Peyer's patch (tissue), 4 donors: Measurements from ENCODE around the gene TACO1. TPM values are rescaled to one million over a fixed set of nuclear protein-coding genes. Genes with fewer than 3 reads are reported as not detected.

Experiments
- DNase-seq, 3 donors: peaks; one replicate each; pipeline ENCODE4 v3.0.0-alpha.2; 2017 to 2019
- H3K27ac ChIP-seq, 4 donors: fragments of 200-600 bp; sonication (generic); one replicate each; pipeline ENCODE4 v1.5.1; 2016 to 2019
- H3K27me3 ChIP-seq, 2 donors: fragments of 200-600 bp; sonication (generic); one replicate each; pipeline ENCODE4 v1.5.1; 2019
- H3K36me3 ChIP-seq, 3 donors: fragments of 200-600 bp; sonication (generic); one replicate each; pipeline ENCODE4 v1.5.1; 2016 to 2019
- H3K4me1 ChIP-seq, 4 donors: fragments of 200-600 bp; sonication (generic); one replicate each; pipeline ENCODE4 v1.5.1; 2016 to 2019
- H3K4me3 ChIP-seq, 4 donors: fragments of 200-600 bp; sonication (generic); 1 replicate in 3 of 4; 2 replicates in 1 of 4; pipeline ENCODE4 v1.5.1; 2016 to 2019; ENCODE audit warnings: mild to moderate bottlenecking in 1 of 4
- H3K9me3 ChIP-seq, 4 donors: fragments of 200-600 bp; sonication (generic); one replicate each; pipeline ENCODE4 v1.5.1; 2016 to 2019; ENCODE audit warnings: mild to moderate bottlenecking in 1 of 4
- POLR2A ChIP-seq, 2 donors: fragments of 450-650 bp; IDR thresholded peaks; one replicate each; pipeline ENCODE4 v1.5.1; 2017; ENCODE audit warnings: antibody characterized with exemption in 2 of 2, mild to moderate bottlenecking in 2 of 2, moderate library complexity in 2 of 2
- total RNA-seq, 4 donors: library from RNA; depleted of rRNA; stranded (reverse); fragments of >200 nt; gene quantifications; one replicate each; pipeline ENCODE4 v1.1.0, GENCODE V29; 2016
- TF ChIP-seq, protein P1 (sequence below), 6 experiments: fragments of 450-650 bp in 4 of 6; fragments of 200-600 bp in 2 of 6; sonication (generic) in 1 of 6; IDR thresholded peaks; one replicate each; pipeline ENCODE4 v1.5.1; 2017 to 2019; ENCODE audit warnings: antibody characterized with exemption in 6 of 6, mild to moderate bottlenecking in 3 of 6, moderate library complexity in 1 of 6

The TACO1 gene
- total RNA-seq, 4 donors from 2014 or later = 12.4 to 38.7 (median 36.0) TPM

DNA sequence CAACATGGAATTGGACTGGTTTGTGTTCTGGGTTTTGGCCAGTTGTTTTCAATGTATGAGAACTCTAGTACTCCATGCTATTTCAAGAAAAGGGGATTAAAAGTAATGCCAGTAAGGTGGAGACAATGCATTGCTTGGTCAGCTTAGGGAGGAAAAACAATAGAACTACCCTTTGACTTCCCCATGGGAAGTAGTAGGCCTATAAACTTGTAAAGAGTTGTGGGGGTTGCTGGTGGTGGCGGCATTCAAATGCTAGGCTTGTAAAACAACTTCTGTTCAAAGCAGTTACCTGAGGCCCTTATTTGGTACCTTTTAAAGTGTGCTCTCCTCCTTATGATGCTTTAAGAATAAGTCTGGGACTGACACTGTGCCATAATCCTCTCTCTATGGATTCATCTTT is 30.9 kb downstream of the TACO1 start:
- Histone ChIP-seq H3K27me3 (no peaks in the 10 kb centered on the region), H3K36me3 (peaks cover 0 to 18% (median 0%) of the 10 kb centered on the region in 3 donors), H3K27ac (no peak overlapping the region), H3K4me3 (no peak overlapping the region), H3K4me1 (peaks cover 0 to 9% (median 2%) of the 10 kb centered on the region in 4 donors), H3K9me3 (no peaks in the 10 kb centered on the region)
- TF ChIP-seq, protein P1, sequence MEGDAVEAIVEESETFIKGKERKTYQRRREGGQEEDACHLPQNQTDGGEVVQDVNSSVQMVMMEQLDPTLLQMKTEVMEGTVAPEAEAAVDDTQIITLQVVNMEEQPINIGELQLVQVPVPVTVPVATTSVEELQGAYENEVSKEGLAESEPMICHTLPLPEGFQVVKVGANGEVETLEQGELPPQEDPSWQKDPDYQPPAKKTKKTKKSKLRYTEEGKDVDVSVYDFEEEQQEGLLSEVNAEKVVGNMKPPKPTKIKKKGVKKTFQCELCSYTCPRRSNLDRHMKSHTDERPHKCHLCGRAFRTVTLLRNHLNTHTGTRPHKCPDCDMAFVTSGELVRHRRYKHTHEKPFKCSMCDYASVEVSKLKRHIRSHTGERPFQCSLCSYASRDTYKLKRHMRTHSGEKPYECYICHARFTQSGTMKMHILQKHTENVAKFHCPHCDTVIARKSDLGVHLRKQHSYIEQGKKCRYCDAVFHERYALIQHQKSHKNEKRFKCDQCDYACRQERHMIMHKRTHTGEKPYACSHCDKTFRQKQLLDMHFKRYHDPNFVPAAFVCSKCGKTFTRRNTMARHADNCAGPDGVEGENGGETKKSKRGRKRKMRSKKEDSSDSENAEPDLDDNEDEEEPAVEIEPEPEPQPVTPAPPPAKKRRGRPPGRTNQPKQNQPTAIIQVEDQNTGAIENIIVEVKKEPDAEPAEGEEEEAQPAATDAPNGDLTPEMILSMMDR (IDR thresholded peaks at IDR 0.05) = no peak
- TF ChIP-seq POLR2A (IDR thresholded peaks at IDR 0.05) = no peak
- no peak for DNase-seq

DNA sequence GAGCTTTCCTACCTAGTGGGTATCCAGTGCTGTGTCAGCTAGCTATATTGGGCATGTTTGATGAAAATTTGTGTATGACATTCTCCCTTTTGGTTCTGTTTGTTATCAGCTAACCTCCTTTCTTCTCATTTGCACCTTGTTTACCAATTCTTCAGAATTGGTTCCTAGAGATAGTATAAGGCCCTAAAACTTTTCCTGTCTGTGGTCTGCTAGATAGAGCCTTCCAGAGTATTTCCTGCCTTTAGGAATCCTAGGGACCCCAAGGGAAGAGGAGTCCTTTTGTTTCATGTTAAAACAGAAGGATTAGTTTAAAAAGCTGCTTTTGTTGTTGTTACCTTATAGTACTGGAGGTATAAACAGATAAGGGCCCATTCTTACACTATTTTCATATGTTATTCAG is 33.0 kb downstream of the TACO1 start:
- Histone ChIP-seq H3K27me3 (no peaks in the 10 kb centered on the region), H3K36me3 (peaks cover 0 to 26% (median 0%) of the 10 kb centered on the region in 3 donors), H3K27ac (no peak overlapping the region), H3K4me1 (no peaks in the 10 kb centered on the region), H3K4me3 (no peak overlapping the region), H3K9me3 (no peaks in the 10 kb centered on the region)
- TF ChIP-seq, protein P1 (IDR thresholded peaks at IDR 0.05) = no peak
- TF ChIP-seq POLR2A (IDR thresholded peaks at IDR 0.05) = no peak
- DNase-seq = no peak

DNA sequence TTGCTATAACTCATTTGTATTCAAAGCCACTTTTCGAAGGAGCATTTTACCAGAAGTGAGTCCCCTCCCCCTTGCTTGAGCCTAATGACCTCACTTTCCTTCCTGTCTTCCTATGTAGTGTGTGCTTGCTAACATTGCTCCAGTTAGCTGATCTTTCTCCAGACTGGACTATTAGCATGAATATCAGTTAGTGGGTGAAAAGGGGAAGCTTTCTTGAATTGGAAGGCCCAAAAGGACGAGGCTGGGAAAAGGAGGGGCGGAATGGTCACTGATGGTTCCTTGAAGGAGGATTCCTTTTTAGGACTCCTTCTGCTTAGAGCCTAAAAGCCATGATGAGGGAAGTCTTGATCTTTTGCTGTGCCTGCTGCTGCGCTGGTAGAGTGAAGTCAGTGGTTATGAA is 33.5 kb downstream of the TACO1 start:
- TF ChIP-seq, protein P1 (IDR thresholded peaks at IDR 0.05) = no peak
- no peak for TF ChIP-seq POLR2A (IDR thresholded peaks at IDR 0.05)
- peaks cover 0 to 26% (median 0%) of the 10 kb centered on the region in 3 donors for H3K36me3 ChIP-seq
- no peaks in the 10 kb centered on the region for H3K27me3 ChIP-seq
- no peak overlapping the region for H3K27ac ChIP-seq
- H3K4me3 ChIP-seq = no peak overlapping the region
- no peak for DNase-seq
- no peaks in the 10 kb centered on the region for H3K4me1 ChIP-seq
- H3K9me3 ChIP-seq = no peaks in the 10 kb centered on the region

DNA sequence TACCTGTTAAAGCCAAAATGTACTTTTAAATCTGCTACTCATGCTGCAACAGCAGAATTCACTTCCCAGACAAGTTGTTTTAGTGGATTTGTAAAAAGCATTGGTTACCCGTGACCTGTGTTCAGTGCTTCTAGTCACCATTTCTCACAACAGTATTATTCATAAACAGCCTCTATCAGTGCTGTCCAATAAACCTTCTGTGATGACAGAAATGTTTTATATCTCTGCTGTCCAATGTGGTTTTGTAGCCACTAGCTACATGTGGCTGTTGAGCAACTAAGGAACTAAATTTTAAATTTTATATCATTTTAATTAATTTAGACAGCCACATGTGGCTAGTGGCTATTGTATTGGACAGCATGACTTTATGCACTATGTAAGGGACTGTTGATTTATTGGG is 34.1 kb downstream of the TACO1 start:
- H3K4me1 ChIP-seq = no peaks in the 10 kb centered on the region
- no peak for DNase-seq
- peaks cover 0 to 26% (median 0%) of the 10 kb centered on the region in 3 donors for H3K36me3 ChIP-seq
- no peak overlapping the region for H3K4me3 ChIP-seq
- no peaks in the 10 kb centered on the region for H3K9me3 ChIP-seq
- no peak for TF ChIP-seq POLR2A (IDR thresholded peaks at IDR 0.05)
- TF ChIP-seq, protein P1 (IDR thresholded peaks at IDR 0.05) = no peak
- H3K27me3 ChIP-seq = no peaks in the 10 kb centered on the region
- H3K27ac ChIP-seq = no peak overlapping the region

DNA sequence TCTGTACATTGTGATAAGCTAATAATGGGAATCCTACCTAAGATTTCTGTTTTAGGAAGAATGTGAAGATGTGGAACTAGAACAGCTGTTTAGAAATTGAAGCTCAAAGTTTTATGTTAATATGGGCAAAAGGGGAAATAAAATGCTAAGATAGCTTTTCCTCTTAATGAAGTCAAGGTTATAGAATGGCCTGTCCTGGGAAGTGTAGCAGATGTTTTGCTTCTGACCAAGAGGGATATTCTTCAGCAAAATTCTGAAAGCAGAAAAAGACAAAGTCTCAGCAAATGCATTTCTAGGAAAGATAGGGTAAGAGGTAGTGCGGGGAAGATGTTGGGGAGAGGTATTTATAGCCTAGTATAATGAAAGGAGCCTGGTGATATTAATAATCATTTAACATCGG is 34.6 kb downstream of the TACO1 start:
- no peak overlapping the region for H3K27ac ChIP-seq
- DNase-seq = no peak

More for the DNA sequence above, 34.6 kb downstream of the TACO1 start:
- TF ChIP-seq, protein P1 (IDR thresholded peaks at IDR 0.05) = no peak
- no peak for TF ChIP-seq POLR2A (IDR thresholded peaks at IDR 0.05)
- no peaks in the 10 kb centered on the region for H3K9me3 ChIP-seq
- no peak overlapping the region for H3K4me3 ChIP-seq
- no peaks in the 10 kb centered on the region for H3K27me3 ChIP-seq
- peaks cover 0 to 26% (median 0%) of the 10 kb centered on the region in 3 donors for H3K36me3 ChIP-seq
- no peaks in the 10 kb centered on the region for H3K4me1 ChIP-seq
